SH-SY5Y (cell line): Measurements from ENCODE around the gene JADE3.

Source experiments
- GATA2 ChIP-seq: IDR thresholded peaks from 2 replicates; pipeline ENCODE4 v1.6.1; 2011; ENCODE audit warnings: mild to moderate bottlenecking, low read depth, low read length
- GATA3 ChIP-seq: IDR thresholded peaks from 2 replicates; pipeline ENCODE4 v1.6.1; 2011; ENCODE audit warnings: low read depth, mild to moderate bottlenecking, low read length, moderate library complexity

DNA sequence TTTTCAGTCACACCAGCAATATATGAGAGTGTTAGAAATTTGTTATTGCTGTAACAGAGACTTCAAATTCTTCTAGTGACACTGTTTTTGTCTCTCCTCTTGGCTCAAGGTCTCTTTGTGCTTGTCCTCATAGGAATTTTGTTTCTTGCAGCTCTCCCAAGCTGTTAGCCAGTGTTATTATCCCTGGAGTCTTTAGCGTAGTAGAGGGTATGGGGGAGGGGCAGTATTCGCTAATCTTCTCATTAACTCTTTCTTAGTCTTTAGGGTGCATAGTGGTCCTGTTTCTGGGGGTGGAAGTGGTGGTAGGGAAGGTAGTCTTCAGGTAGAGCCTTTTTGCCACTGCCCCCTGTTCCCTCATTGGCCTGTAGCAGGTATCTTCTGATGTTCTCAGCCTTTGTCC lies 79.4 kb downstream of the JADE3 start:
- TF ChIP-seq GATA2 = no peak
- no peak for TF ChIP-seq GATA3
